HEK293 (cell line): ENCODE measurements around the gene PCDHGB3.

Source experiments
- CTCF ChIA-PET: fragments of 350-600 bp; formaldehyde crosslinking; extraction: SDS; loops from one replicate; lab custom pipeline; 2021; ENCODE audit warnings: antibody characterized with exemption; lab: Yijun Ruan, JAX
- POLR2A ChIA-PET: fragments of 300-600 bp; formaldehyde crosslinking; extraction: SDS; loops from one replicate; lab custom pipeline; 2020; ENCODE audit warnings: antibody characterized with exemption, inconsistent platforms; lab: Yijun Ruan, JAX
- H3K27ac ChIP-seq: fragments of 200-500 bp; sonication (Bioruptor generic); 2 replicates; pipeline ENCODE4 v1.5.1; 2014; ENCODE audit warnings: low read depth, low read length, control low read depth, inconsistent platforms; ENCODE audit errors: extremely low read depth
- H3K36me3 ChIP-seq, 2 experiments: fragments of 200-500 bp in 1 of 2; sonication (Bioruptor generic) in 1 of 2; 1 replicate in 1 of 2; 2 replicates in 1 of 2; pipeline ENCODE4 v1.5.1; 2014 to 2017; ENCODE audit warnings: inconsistent platforms in 2 of 2, low read length in 2 of 2; ENCODE audit not compliant: control insufficient read depth in 2 of 2, insufficient read depth in 1 of 2
- H3K4me1 ChIP-seq: fragments of 200-500 bp; sonication (Bioruptor generic); 2 replicates; pipeline ENCODE4 v1.5.1; 2014; ENCODE audit warnings: mild to moderate bottlenecking, low read length, inconsistent platforms; ENCODE audit not compliant: control insufficient read depth, insufficient read depth
- H3K4me3 ChIP-seq: 2 replicates; pipeline ENCODE4 v1.5.1; 2011; ENCODE audit warnings: low read depth, mild to moderate bottlenecking, control low read depth, low read length, moderate library complexity
- H3K9me3 ChIP-seq: fragments of 200-500 bp; sonication (Bioruptor generic); 2 replicates; pipeline ENCODE4 v1.5.1; 2014; ENCODE audit warnings: low read depth, low read length, inconsistent platforms; ENCODE audit not compliant: control insufficient read depth, insufficient read depth
- MZF1 ChIP-seq: fragments of 450-650 bp; formaldehyde crosslinking; IDR thresholded peaks from 2 replicates; pipeline ENCODE4 v1.5.1; 2017; ENCODE audit warnings: missing biosample characterization, missing genetic modification characterization, borderline replicate concordance
- OVOL3 ChIP-seq: fragments of 450-650 bp; formaldehyde crosslinking; IDR thresholded peaks from 2 replicates; pipeline ENCODE4 v1.5.1; 2016; ENCODE audit warnings: missing biosample characterization, missing genetic modification characterization
- PATZ1 ChIP-seq: fragments of 450-650 bp; formaldehyde crosslinking; IDR thresholded peaks from 2 replicates; pipeline ENCODE4 v1.5.1; 2016; ENCODE audit warnings: missing biosample characterization, missing genetic modification characterization
- REST ChIP-seq: fragments of 450-650 bp; formaldehyde crosslinking; IDR thresholded peaks from 2 replicates; pipeline ENCODE4 v1.5.1; 2016; ENCODE audit warnings: missing biosample characterization, missing genetic modification characterization
- SETDB1 ChIP-seq: IDR thresholded peaks from one replicate; pipeline ENCODE4 v1.6.1; 2017; ENCODE audit warnings: mild to moderate bottlenecking, low read length, moderate library complexity, mixed read lengths; ENCODE audit not compliant: insufficient read length
- ZBTB6 ChIP-seq: fragments of 450-650 bp; formaldehyde crosslinking; IDR thresholded peaks from 2 replicates; pipeline ENCODE4 v1.5.1; 2017; ENCODE audit warnings: missing biosample characterization, missing genetic modification characterization
- ZNF155 ChIP-seq: fragments of 450-650 bp; formaldehyde crosslinking; IDR thresholded peaks from 2 replicates; pipeline ENCODE4 v1.5.1; 2016; ENCODE audit warnings: missing biosample characterization, missing genetic modification characterization
- ZNF175 ChIP-seq: fragments of 450-650 bp; formaldehyde crosslinking; IDR thresholded peaks from 2 replicates; pipeline ENCODE4 v1.5.1; 2016; ENCODE audit warnings: missing biosample characterization, missing genetic modification characterization
- ZNF274 ChIP-seq, 2 experiments: fragments of 200-500 bp in 1 of 2; fragments of 450-650 bp in 1 of 2; sonication (Bioruptor generic) in 1 of 2; formaldehyde crosslinking in 1 of 2; IDR thresholded peaks; 2 replicates each; pipeline versions ENCODE4 v1.5.1 to v1.6.1; 2014 to 2016; ENCODE audit warnings: borderline replicate concordance in 1 of 2, inconsistent platforms in 1 of 2, low read length in 1 of 2, missing biosample characterization in 1 of 2, missing genetic modification characterization in 1 of 2
- ZNF324 ChIP-seq: fragments of 450-650 bp; formaldehyde crosslinking; IDR thresholded peaks from 2 replicates; pipeline ENCODE4 v1.5.1; 2016; ENCODE audit warnings: missing biosample characterization, missing genetic modification characterization
- ZNF394 ChIP-seq: fragments of 450-650 bp; formaldehyde crosslinking; IDR thresholded peaks from 2 replicates; pipeline ENCODE4 v1.5.1; 2016; ENCODE audit warnings: missing biosample characterization, missing genetic modification characterization, mild to moderate bottlenecking, moderate library complexity, borderline replicate concordance
- ZNF449 ChIP-seq: fragments of 450-650 bp; formaldehyde crosslinking; IDR thresholded peaks from 2 replicates; pipeline ENCODE4 v1.5.1; 2017; ENCODE audit warnings: missing biosample characterization, mild to moderate bottlenecking, missing genetic modification characterization, moderate library complexity
- ZNF510 ChIP-seq: fragments of 450-650 bp; formaldehyde crosslinking; IDR thresholded peaks from 2 replicates; pipeline ENCODE4 v1.5.1; 2018; ENCODE audit warnings: mild to moderate bottlenecking, missing genetic modification characterization, missing biosample characterization; ENCODE audit not compliant: insufficient replicate concordance
- ZNF513 ChIP-seq: fragments of 450-650 bp; IDR thresholded peaks from 2 replicates; pipeline ENCODE4 v1.5.1; 2018; ENCODE audit warnings: missing biosample characterization, missing genetic modification characterization
- ZNF561 ChIP-seq: fragments of 450-650 bp; IDR thresholded peaks from 2 replicates; pipeline ENCODE4 v1.5.1; 2018; ENCODE audit warnings: missing biosample characterization, missing genetic modification characterization, borderline replicate concordance
- ZNF621 ChIP-seq: fragments of 450-650 bp; formaldehyde crosslinking; IDR thresholded peaks from 2 replicates; pipeline ENCODE4 v1.5.1; 2017; ENCODE audit warnings: missing biosample characterization, missing genetic modification characterization
- ZNF658 ChIP-seq: fragments of 450-650 bp; formaldehyde crosslinking; IDR thresholded peaks from 2 replicates; pipeline ENCODE4; 2016; ENCODE audit warnings: missing biosample characterization, missing genetic modification characterization
- ZNF692 ChIP-seq: fragments of 450-650 bp; formaldehyde crosslinking; IDR thresholded peaks from 2 replicates; pipeline ENCODE4 v1.5.1; 2016; ENCODE audit warnings: missing biosample characterization, missing genetic modification characterization
- ZSCAN5A ChIP-seq: fragments of 450-650 bp; formaldehyde crosslinking; IDR thresholded peaks from 2 replicates; pipeline ENCODE4 v1.5.1; 2016; ENCODE audit warnings: missing biosample characterization, missing genetic modification characterization

Gene PCDHGB3

GRCh38 chr5:141402553-141403243 lies 32.7 kb downstream of the PCDHGB3 start, which contains the start of gene PCDHGA9:
PCDHGA9 (plus strand) TSS chr5:141402778; CDS start chr5:141402953, 175 bp downstream.
- no peak within 1 kb of the TSS for H3K4me3 ChIP-seq
- no peaks in the 10 kb centered on the region for H3K36me3 ChIP-seq
- TF ChIP-seq ZSCAN5A (tag by site-specific recombination) (no peak), ZBTB6 (no peak), ZNF561 (no peak), ZNF513 (tag by site-specific recombination) (no peak), ZNF324 (tag by site-specific recombination) (no peak), ZNF155 (no peak), ZNF658 (tag by site-specific recombination) (no peak), ZNF510 (no peak), ZNF621 (no peak), ZNF692 (tag by site-specific recombination) (no peak), ZNF175 (no peak)
- TF ChIP-seq, all 188 proteins: peak for 0
- Histone ChIP-seq H3K4me1 (no peaks in the 10 kb centered on the region), H3K9me3 (no peaks in the 10 kb centered on the region; the same call in 1 of the 2 replicates), H3K27ac (no peak within 1 kb of the TSS)
- POLR2A ChIA-PET: no interaction called here
- CTCF ChIA-PET: interaction anchor here (0.8 kb wide), 2 partner anchors 20 to 155 kb away, joined by 3 to 4 read pairs; partner anchors contain the start of gene PCDHGA7

- no peaks in the 10 kb centered on the region for H3K36me3 ChIP-seq
- CTCF ChIA-PET: interaction anchor here (0.8 kb wide), 2 partner anchors 21 to 154 kb away, joined by 3 to 4 read pairs; partner anchors contain the start of gene PCDHGA7
- TF ChIP-seq ZNF449 (tag by site-specific recombination): no peak
- no peak for TF ChIP-seq ZNF394 (tag by site-specific recombination)
- TF ChIP-seq PATZ1 (tag by site-specific recombination): no peak
- TF ChIP-seq OVOL3 (tag by site-specific recombination): no peak
- TF ChIP-seq ZNF274 (IDR thresholded peaks at IDR 0.05; ENCODE audit: low read length): no peak
- no peak for TF ChIP-seq ZNF274 (tag by site-specific recombination; IDR thresholded peaks at IDR 0.05; ENCODE audit: borderline replicate concordance)
- no peak for TF ChIP-seq MZF1
- TF ChIP-seq REST (tag by site-specific recombination): no peak
- no peak for TF ChIP-seq SETDB1
These were observed 33.3 kb downstream of the PCDHGB3 start for GRCh38 chr5:141403387-141403786.

More at GRCh38 chr5:141403387-141403786, 33.3 kb downstream of the PCDHGB3 start:
- no peaks in the 10 kb centered on the region; the same call in 1 of the 2 replicates for H3K9me3 ChIP-seq
- POLR2A ChIA-PET: no interaction called here
- no peak overlapping the region for H3K27ac ChIP-seq
- H3K4me3 ChIP-seq: no peak overlapping the region
- no peaks in the 10 kb centered on the region for H3K4me1 ChIP-seq
